HG03064 (cell line): ENCODE data around the gene VTN.
"Not testable (repeated sequence)": the region's sequence is repeated elsewhere in the genome, so short reads cannot be mapped to it uniquely, and the experiment has no call there.

Experiments used
- ATAC-seq: cut with Tn5 transposase; IDR thresholded peaks from one replicate; pipeline ENCODE4 v1.9.1; 2021; ENCODE audit warnings: low read depth; ENCODE audit not compliant: unreplicated experiment

VTN gene

DNA sequence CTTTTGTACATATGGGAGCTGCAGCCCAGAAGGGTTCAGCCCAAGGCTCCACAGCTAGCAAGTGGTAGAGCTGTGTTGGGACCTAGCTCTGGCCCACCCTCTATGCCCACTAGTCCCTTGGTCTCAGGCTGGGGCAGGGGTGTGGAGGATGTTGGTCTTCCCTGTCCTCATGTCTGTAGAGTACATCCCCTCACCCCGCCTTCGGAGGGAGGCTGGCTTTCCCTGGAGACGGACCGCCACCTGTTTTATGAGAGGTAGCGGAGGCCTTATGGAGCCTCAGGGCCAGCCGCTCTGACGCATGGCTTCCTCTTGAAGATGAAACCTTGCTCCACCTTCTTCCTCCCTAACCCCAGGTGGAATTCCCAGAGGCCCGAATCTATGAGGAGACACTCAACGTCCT is 26.1 kb downstream of the VTN start:
- ATAC-seq: no peak

- ATAC-seq: no peak
Measured at GRCh38 chr17:28343491-28343932, 26.6 kb downstream of the VTN start.

DNA sequence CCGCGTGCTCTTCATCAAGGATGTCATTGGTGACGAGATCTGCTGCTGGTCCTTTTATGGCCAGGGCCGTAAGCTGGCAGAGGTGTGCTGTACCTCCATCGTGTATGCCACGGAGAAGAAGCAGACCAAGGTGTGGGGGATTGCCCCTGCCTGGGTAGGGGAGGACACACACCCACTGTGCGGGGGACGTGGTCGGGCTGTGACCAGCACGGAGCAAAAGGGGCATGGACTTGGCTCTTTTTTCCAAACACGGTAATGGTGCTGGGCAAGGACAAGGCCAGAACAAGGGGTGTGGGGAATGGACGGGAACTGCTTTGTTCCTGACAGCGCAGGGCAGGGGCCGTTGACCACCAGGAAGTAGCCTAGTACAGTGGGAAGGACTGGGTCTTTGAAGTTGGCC is 27.8 kb downstream of the VTN start:
- ATAC-seq: no peak

DNA sequence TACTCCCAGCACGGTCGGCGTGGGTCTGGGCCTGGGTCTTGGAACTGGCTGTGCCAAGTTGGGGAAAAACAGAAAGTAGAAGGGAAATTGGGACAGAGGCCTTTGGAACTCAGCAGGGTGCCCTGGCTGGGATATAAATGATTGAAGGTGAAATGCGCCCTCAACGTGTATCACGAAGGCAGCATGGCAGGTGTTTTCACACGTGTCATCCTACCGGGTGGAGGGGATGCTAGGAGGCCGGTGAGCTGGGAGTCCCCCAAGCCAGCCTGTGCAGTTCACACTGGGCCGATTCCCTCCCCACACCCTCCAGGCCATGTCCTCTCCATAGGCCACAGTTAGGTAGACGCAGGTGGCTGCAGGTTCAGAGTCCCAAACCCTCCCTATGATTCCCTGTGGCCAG is 28.6 kb downstream of the VTN start:
- ATAC-seq: no peak

DNA sequence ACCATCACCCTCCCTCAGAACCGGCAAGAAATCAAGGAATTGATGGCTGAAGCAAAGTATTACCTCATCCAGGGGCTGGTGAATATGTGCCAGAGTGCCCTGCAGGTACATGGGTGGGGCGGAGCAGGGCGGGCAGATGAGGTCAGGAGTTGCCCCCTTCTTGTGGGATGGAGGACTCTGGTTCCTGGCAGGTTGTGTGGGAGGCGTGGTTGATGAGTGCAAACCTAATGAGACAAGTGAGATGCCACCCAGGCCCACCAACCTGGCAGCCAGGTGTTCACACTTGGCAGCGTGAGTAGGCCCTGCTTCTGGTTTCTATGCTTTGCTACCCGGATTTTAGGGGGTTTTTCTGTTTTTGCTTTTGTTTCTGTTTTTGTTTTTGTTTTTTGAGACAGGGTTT is 29.7 kb downstream of the VTN start:
- no peak for ATAC-seq

GRCh38 chr17:28339431-28339830 is 30.7 kb downstream of the VTN start:
- no peak for ATAC-seq

GRCh38 chr17:28338769-28339212 is 31.3 kb downstream of the VTN start:
- not testable (repeated sequence) for ATAC-seq

DNA sequence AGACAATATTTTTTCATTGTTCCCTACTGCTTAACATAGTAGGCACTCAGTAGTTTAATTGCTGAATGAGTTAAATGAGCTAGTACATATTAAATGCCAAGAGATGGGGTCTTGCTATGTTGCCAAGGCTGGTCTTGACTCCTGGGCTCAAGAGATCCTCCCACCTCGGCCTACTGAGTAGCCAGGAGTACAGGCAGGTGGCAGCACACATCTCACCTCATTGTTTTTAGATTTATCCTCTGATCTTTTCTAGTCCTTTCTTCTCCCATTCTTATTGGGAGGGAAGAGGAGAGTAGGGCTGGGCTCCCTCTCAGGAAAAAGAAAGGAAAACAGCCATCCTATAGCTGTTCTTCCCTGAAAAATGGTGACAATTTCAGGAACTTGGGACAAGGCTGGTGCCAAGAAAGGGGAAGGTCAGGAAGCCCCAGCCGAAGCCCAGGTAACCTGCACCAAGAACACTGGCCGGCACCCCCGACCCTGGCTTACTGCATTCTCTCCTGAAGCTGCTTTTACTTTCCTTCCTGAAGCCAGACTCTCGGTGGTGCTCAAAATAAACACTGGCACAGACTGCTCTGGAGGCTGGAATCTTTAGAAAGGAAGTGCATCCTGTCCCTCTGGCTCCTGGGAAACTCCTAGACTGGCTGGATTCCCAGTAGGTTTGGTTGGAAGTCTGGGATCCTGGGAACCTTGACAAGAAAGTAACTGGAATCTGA is 31.9 kb downstream of the VTN start:
- no peak for ATAC-seq

DNA sequence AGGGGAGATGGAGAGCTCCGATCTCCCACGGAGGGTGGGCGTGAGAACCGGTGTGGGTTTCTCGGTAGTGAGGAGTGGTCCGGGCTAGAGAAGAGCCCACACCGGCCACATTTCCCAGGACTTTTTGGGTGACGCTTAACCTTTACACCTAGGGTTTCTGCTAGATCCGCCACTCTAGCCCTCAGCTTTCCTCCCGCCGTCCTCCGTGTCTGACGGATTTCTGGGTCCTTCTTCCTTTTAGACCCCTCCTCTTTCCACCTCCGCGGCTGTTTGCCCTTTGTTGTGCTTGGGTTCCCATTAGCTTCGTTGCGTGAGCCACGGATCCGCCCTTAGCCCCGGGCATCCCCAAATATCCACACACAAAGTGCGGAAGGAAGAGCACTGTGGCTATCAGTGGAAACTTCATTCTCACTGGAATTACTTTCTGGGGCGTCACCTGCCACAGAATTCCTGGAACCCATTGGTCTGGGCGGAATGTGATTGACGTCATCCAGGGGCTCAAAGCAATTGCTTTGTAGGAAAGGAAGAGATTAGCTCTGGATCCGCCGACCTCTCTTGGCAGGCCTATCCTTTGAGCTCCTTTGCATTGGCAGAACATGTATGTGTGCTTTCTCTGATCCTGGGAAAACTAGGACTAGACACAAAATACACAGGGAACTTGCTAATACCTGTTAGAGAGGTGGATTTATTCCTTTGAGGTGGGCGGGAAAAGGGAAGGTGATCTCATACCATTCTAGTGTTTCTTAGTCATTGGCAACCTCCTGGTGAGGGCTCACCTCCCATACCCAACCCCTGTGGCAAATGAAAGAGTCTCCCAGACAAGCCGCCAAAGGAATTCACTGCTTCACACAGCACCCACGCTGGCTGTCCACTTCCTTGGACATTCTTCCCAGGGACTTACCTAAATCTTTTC is 33.9 kb downstream of the VTN start:
- no peak for ATAC-seq

- ATAC-seq: peak; percentile 93
Measured at GRCh38 chr17:28335201-28335958, 34.7 kb downstream of the VTN start, which contains the start of the genes IFT20 and TNFAIP1. Gene IFT20 (minus strand): TSS chr17:28335472. CDS start chr17:28331985, 3,487 bp downstream. Gene TNFAIP1 (plus strand): TSS chr17:28335761. CDS start chr17:28339522, 3,761 bp downstream.

- ATAC-seq: no peak
Measured at GRCh38 chr17:28334666-28335200, 35.4 kb downstream of the VTN start.

DNA sequence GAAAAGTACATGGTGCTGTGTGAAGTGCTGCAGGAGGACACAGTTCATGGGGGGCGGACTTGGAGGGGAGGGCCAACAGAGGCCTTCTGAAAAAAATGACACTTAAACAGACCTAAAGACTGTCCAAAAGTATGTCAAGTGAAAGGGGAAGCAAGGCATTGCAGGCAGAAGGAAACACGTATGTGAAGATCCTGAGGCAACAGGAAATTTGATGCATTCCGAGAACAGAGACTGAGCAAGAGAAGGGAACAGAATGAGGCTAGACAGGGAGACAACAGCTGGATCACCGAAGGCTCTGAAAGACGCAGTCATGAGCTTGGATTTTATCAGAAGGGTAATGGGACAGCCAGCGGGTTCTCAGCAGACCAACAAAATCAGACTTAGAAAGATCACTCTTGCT is 35.9 kb downstream of the VTN start:
- no peak for ATAC-seq

DNA sequence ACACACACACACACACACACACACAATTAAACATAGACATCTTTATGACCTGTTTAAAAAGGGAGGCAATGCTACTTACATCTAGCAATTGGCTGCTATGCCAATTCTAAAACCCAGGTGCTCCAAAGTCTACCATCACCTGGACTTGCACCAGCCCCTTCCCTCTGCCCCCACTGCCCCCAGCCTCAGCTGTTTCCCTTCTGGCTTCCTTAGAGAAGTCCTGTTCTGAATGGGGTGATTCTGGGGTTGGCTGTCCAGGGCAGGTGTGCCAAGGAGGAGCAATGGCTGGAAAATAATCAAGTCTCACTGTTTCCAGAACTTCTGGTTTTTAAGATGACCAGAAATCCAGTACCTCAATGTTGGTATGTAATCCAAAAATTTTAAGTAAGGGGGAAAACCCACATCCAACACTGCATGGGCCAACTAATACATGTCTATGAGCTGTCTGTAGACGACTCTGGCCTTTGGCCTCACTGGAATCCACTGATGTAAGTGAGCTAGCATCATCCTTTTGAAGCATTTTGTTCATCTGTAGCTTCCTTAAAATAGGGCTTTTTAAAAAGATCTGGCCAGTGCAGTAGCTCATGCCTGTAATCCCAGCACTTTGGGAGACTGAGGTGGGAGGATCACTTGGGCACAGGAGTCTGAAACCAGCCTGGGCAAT is 36.9 kb downstream of the VTN start:
- no peak for ATAC-seq

- no peak for ATAC-seq
Measured at GRCh38 chr17:28331891-28332420, 38.2 kb downstream of the VTN start.

DNA sequence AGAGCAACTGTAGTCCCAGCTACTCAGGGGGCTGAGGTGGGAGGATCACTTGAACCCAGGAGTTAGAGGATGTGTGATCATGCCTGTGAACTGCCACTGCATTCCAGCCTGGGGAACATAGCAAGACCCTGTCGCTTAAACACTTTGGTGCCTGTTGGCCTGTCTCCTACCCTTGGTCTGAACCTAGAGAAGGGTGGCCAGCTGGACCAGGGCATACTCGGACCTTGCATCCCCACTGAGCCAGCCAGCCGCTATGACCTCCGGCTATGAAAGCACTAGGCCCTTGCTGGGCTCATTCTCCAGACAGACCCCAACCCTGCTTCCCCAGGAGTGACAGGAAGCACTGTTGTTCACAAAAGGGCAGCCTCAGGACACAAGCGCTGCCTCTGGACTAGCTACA is 39.4 kb downstream of the VTN start:
- ATAC-seq: no peak

DNA sequence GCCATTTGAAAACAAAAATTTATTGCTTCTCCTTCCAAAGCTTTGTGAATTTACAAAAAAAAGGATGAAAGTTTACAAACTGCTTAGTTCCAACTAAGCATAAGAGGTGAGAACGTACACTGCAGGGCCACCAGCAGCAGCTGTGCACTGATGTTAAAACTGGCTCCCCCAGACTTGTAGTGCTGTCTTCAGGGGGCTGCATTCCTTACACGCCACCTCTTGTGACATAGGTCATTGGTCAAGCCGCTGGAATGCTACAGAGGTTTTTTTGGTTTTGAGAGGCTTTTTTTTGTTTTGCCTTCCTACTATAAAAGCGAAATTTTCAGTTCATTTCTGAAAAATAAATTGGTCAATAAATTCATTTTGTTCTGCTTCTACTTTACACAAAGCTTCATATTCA is 41.8 kb downstream of the VTN start:
- no peak for ATAC-seq

- no peak for ATAC-seq
Measured at GRCh38 chr17:28327709-28328108, 42.4 kb downstream of the VTN start.

- ATAC-seq: no peak
Measured at GRCh38 chr17:28327031-28327607, 43.0 kb downstream of the VTN start.

DNA sequence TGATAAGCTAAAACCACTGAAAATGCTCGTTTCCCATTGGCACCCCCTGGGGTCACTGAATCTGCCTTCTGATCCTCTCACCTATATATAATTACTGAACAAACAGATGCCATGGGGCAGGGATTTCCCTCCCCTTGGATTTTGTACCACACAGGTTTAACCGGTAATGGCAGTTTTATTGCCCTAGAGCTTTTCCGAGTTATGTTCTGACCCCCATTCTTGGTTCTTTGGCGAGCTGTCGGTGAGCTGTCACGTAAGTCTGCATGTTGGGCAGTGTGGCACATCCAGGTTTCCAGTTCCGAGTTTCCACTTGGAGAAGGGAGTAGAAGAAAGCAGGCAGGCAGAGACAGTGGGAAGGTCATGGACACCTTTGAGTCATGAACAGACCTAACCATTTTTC is 44.0 kb downstream of the VTN start:
- ATAC-seq: no peak
